OCI-LY7 (cell line): Measurements from ENCODE around the gene CYP2W1.

Experiments
- CTCF ChIP-seq: fragments of 200-600 bp; sonication (generic); conservative IDR thresholded peaks from 2 replicates; pipeline ENCODE4 v1.5.1; 2014; ENCODE audit warnings: mild to moderate bottlenecking, antibody characterized with exemption, low read length, moderate library complexity, mixed read lengths
- EZH2phosphoT487 ChIP-seq: fragments of 200-600 bp; sonication (generic); IDR thresholded peaks from 2 replicates; pipeline ENCODE4 v1.6.1; 2018; ENCODE audit warnings: low read depth, borderline replicate concordance, mild to moderate bottlenecking, mixed run types, antibody characterized with exemption, low read length, moderate library complexity, mixed read lengths

DNA sequence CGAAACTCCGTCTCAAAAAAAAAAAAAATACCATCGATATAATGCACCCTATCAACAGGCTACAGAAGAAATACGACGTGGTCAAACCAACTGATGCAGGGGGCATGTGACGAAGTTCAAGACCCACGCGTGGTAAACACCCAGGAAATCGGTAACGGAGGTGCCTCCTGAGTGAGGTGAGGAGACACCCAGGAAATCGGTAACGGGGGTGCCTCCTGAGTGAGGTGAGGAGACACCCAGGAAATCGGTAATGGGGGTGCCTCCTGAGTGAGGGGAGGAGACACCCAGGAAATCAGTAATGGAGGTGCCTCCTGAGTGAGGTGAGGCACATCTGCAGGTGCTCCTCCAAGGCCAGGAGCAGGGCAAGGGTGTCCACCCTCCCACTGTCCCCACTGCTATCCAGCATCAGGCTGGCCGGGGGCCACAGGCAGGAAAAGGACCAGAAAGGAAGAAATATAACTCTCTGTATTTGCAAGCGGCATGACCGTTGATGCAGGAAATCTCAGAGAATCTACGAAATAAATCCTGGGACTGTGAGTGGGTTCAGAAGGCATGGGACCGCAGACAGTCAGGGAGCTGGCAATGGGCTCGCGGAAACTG lies 50.7 kb downstream of the CYP2W1 start:
- TF ChIP-seq CTCF (no peak), EZH2phosphoT487 (no peak)
